Measurements from ENCODE around the gene CALN1.

- TF ChIP-seq POLR2A (IDR thresholded peaks at IDR 0.05) (no peak), CTCF (IDR thresholded peaks at IDR 0.05) (no peak)
Measured at GRCh38 chr7:72430531-72430930, 18.4 kb upstream of the CALN1 start.
